Stimulated activated CD4-positive, alpha-beta T cell treated with anti-CD3 and anti-CD28 coated beads, Interleukin-15, amount 100 ng/mL, for 1 hour (primary cell): Measurements from ENCODE around the gene SHISA6.

Experiments
- DNase-seq, 2 donors: peaks; one replicate each; pipeline ENCODE4 v3.0.0-alpha.2; 2020; ENCODE audit warnings: low read depth in 1 of 2, low spot score in 1 of 2

The SHISA6 gene

GRCh38 chr17:11264183-11264871 lies 23.3 kb downstream of the SHISA6 start:
- no peak for DNase-seq

DNA sequence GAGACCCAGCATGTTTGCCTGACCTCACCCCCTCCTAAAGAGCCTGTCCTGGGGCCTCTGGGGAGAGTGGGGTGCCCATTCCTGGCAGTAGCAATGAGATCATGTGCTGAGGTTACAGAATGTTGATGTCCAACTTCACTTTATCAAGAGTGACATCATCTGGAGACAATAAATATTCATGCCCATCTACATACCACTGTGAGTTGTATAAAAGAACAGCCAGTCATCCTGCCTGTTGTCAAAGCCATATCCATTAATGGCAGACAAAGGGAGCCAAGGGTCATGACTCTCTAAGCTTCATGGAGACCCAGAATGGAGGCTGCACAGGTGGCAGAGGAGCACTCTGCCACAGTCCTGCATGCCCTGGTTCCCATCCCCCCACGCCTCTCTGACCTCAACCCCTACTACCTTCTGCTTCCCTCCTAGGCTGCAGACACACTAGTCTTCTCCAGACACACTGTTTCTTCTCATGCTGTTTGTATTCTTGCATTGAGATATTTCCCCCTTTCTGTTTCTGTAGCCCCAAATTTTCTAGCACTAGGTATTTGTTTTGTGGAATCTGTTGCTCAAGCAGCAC lies 27.1 kb downstream of the SHISA6 start:
- no peak for DNase-seq

GRCh38 chr17:11269210-11269609 lies 28.2 kb downstream of the SHISA6 start:
- DNase-seq, result no peak

DNA sequence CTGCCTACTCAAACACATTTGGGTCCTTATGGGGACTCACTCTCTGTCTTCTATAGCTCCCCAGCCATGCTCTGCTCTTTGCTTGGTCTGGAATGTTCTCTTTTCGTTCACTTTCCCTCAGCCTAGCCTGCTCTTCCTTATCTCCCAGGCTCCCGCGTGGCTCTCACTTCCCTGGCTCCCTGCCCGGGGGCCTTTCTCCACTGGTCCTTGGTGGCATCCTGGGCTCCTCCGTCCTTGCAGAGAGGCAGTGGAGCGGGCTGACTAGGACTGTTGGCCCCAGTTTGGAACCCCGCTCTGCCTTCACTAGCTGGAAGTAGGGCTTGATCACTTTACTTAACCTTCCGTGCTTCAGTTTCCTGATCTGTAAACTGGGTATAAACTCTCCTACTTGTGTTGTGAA lies 31.2 kb downstream of the SHISA6 start:
- no peak for DNase-seq

GRCh38 chr17:11273596-11273995 lies 32.6 kb downstream of the SHISA6 start:
- DNase-seq, result no peak

DNA sequence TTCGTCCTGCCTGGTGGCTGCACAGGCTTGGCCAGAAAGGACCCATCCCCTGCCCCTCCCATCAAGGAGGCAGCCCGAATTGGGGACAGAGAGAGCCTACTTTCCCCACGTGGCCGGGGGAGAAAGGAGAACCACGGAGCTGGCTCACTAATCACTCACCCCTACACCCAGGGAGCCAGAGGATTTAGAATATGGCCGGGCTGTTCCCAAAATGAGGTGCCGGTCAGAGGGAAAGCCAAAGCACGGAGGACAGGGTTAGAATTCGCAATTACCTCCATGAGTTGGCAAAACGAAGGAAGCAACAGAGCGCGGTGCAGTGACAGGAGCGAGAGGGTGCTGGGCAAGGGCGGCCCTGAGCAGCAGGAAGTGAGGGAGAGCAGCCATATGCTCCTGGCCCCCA lies 33.1 kb downstream of the SHISA6 start:
- DNase-seq, result no peak

DNA sequence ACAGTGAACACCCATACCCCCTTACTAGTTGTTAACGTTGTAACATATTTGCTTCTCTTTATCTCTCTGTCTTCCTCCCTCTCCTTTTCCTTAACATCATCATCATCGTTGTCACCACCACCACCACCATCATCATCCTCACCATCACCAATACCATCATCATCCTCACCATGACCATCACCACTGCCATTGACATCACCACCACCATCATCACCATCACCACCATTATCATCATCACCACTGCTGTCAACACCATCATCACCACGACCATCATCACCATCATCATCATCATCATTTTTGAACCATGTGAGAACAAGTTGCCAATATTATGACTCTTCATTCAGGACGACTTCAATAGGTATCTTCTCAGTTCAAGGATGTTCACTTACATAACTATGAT lies 35.5 kb downstream of the SHISA6 start:
- no peak for DNase-seq

- DNase-seq, result no peak
Measured at GRCh38 chr17:11278186-11278991, 37.4 kb downstream of the SHISA6 start.

GRCh38 chr17:11278992-11279270 lies 37.9 kb downstream of the SHISA6 start:
- no peak for DNase-seq

- DNase-seq, result no peak
Measured at GRCh38 chr17:11279776-11280344, 38.8 kb downstream of the SHISA6 start.

DNA sequence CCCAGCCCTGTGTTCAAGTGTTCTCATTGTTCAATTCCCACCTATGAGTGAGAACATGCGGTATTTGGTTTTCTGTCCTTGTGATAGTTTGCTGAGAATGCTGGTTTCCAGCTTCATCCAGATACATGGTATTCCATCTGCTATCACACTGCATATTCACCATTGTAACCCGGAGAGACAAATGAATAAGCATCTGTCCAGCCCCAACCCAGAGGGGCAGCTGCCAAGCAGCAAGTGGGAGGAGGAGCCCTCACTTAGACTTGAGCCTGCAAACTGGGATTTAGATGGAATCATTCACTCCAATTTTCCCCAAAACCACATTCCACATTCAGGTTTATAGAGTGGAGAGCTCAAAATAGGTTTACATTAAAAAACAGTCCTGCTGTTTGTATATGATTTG lies 41.6 kb downstream of the SHISA6 start:
- no peak for DNase-seq

DNA sequence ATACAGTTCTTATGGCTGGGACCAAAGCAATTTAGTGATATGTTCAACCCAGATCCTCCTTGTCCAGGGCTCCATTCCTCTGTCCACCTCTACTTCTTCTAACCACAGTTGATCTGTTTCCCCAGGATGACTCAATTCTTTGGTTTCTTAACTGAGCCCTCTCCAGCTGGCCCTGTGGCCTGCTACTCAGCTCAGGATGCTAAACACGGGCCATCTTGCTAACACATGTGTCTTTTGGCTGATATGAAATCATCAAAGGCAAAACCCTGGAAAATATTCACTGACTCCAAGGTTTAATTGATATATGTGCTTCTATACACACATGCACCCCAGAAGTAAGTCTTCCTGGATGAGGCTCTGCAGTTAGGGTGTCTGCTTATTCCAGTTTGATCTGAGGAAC lies 43.8 kb downstream of the SHISA6 start:
- DNase-seq, result no peak

GRCh38 chr17:11285946-11286345 lies 44.9 kb downstream of the SHISA6 start:
- no peak for DNase-seq

DNA sequence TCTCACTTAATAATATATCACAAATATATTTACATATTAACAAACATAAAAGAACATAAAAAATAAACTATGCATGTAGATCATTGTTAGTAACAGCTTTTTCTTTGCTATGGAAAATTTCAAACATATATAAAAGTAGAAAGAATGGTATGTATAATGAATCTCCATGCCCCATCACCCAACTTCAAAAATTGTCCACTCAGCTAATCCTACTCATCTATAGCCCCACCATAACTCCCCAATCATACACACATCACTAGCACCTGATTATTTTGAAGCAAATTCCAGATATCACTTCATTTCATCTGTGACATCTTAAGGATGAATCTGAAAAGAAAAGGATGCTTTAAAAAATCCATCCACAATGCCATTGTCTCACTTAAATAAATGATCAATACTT lies 46.8 kb downstream of the SHISA6 start:
- DNase-seq, result no peak

DNA sequence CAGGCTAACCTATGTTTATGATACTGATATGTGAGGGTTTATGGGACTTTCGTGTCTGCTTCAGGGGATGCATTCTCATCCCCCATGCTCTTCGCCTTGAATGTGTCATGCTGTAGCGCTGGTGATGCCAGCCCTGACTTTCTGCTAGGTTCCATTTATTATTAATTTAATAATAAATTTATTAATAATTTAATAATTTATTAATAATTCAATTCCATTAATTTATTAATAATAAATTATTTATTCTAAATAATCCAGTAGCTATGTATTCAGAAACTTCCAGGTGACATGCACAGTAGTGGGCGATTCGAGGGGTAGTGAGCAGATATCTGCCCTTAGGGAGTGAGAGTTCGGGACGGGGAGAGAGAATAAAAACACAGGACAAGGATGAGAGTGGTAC lies 49.8 kb downstream of the SHISA6 start:
- DNase-seq, result no peak

GRCh38 chr17:11292491-11292890 lies 51.5 kb downstream of the SHISA6 start:
- no peak for DNase-seq

DNA sequence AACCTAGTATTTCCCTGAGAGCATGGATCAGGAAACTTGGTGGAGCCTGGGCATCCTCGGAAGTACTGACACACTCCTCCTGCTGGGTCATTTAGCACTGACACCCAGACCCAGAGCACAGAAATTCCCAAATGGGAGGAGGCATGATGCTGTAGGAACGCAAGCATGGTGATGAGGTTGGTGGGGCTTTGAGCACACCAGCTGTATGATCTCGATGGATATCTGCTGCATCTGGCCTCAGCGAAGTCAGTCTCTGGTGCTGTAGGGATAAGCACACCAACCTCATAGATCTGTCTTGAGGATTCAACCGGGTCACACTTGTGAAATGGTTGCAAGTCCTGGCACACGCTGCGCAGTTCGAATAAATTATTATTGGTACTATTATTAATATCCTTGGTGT lies 52.5 kb downstream of the SHISA6 start:
- DNase-seq, result no peak

- no peak for DNase-seq
Measured at GRCh38 chr17:11294826-11295225, 53.8 kb downstream of the SHISA6 start.

- no peak for DNase-seq
Measured at GRCh38 chr17:11296994-11297393, 56.0 kb downstream of the SHISA6 start.

GRCh38 chr17:11298401-11298800 lies 57.4 kb downstream of the SHISA6 start:
- no peak for DNase-seq

- DNase-seq, result no peak
Measured at GRCh38 chr17:11300201-11300600, 59.2 kb downstream of the SHISA6 start.

DNA sequence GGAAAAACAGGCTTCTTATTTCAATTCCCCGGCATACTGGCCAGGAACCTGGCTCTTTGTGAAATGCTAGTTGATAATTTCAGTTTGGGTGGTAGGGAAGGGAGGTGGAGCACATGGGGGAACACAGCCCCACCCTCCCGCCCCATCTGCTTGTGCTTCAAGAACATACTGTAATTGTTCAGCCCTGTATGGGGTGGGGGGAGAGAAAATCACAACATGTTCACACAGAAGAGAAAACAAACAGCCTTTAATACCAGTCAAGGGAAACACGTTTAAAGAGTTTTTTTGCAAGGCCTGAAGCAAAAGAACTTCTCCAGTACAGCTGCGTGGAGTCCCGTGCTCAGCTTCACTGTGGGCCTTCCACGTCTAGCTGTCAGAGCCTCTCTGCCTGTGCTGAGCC lies 59.7 kb downstream of the SHISA6 start:
- no peak for DNase-seq
